UCSD-AML1 (cell line): ENCODE results near the gene MYO10.
"Not testable (repeated sequence)": the region's sequence is repeated elsewhere in the genome, so short reads cannot be mapped to it uniquely, and the experiment has no call there.

Source experiments
- DNase-seq: peaks from one replicate; lab custom pipeline; 2025; ENCODE audit not compliant: unreplicated experiment; lab: John Stamatoyannopoulos, UW

Gene MYO10

GRCh38 chr5:16864631-16865131 lies 71.4 kb downstream of the MYO10 start:
- DNase-seq: no peak

- no peak for DNase-seq
Measured at GRCh38 chr5:16863469-16863946, 72.6 kb downstream of the MYO10 start.

- no peak for DNase-seq
Measured at GRCh38 chr5:16862777-16863176, 73.3 kb downstream of the MYO10 start.

- DNase-seq: no peak
Measured at GRCh38 chr5:16859346-16859745, 76.7 kb downstream of the MYO10 start.

- no peak for DNase-seq
Measured at GRCh38 chr5:16858151-16858550, 77.9 kb downstream of the MYO10 start.

GRCh38 chr5:16857635-16858034 lies 78.5 kb downstream of the MYO10 start:
- DNase-seq: no peak

- no peak for DNase-seq
Measured at GRCh38 chr5:16856531-16856930, 79.6 kb downstream of the MYO10 start.

- DNase-seq: no peak
Measured at GRCh38 chr5:16855898-16856297, 80.2 kb downstream of the MYO10 start.

GRCh38 chr5:16855485-16855884 lies 80.6 kb downstream of the MYO10 start:
- DNase-seq: no peak

GRCh38 chr5:16854351-16854750 lies 81.7 kb downstream of the MYO10 start:
- no peak for DNase-seq

- no peak for DNase-seq
Measured at GRCh38 chr5:16853518-16853917, 82.6 kb downstream of the MYO10 start.

GRCh38 chr5:16852251-16853005 lies 83.7 kb downstream of the MYO10 start:
- DNase-seq: no peak

GRCh38 chr5:16849775-16850174 lies 86.3 kb downstream of the MYO10 start:
- DNase-seq: no peak

GRCh38 chr5:16849181-16849580 lies 86.9 kb downstream of the MYO10 start:
- no peak for DNase-seq

GRCh38 chr5:16844952-16845351 lies 91.1 kb downstream of the MYO10 start:
- no peak for DNase-seq

- peak; percentile 27 for DNase-seq
Measured at GRCh38 chr5:16842896-16843295, 93.2 kb downstream of the MYO10 start.

GRCh38 chr5:16841416-16841815 lies 94.7 kb downstream of the MYO10 start:
- no peak for DNase-seq

GRCh38 chr5:16837305-16837704 lies 98.8 kb downstream of the MYO10 start:
- DNase-seq: no peak

GRCh38 chr5:16834029-16834428 lies 102.1 kb downstream of the MYO10 start:
- no peak for DNase-seq

- DNase-seq: not testable (repeated sequence)
Measured at GRCh38 chr5:16831326-16831725, 104.8 kb downstream of the MYO10 start.

GRCh38 chr5:16827755-16828154 lies 108.3 kb downstream of the MYO10 start:
- no peak for DNase-seq

- no peak for DNase-seq
Measured at GRCh38 chr5:16826379-16827125, 109.5 kb downstream of the MYO10 start.
